RWPE2 (cell line): ENCODE results near the gene OBSCN.
A peak's percentile ranks its signal among the peaks of the same experiment; 100 is the strongest.

Experiments used
- ATAC-seq: fragments of 200-7000 bp; cut with Tn5 transposase; 3 replicates; pipeline ENCODE4 v1.9.1; 2021; ENCODE audit warnings: low read depth
- DNase-seq: peaks from one replicate; pipeline ENCODE4 v3.0.0-alpha.2; 2020; ENCODE audit warnings: low spot score
- H3K27ac ChIP-seq: fragments of 450-650 bp; 2 replicates; pipeline ENCODE4 v1.5.1; 2017; ENCODE audit warnings: mild to moderate bottlenecking; ENCODE audit not compliant: poor library complexity, severe bottlenecking
- H3K27me3 ChIP-seq: fragments of 250-450 bp; sonication (Bioruptor Pico); 2 replicates; pipeline ENCODE4 v1.5.1; 2021; ENCODE audit warnings: mild to moderate bottlenecking, moderate library complexity; ENCODE audit not compliant: insufficient read depth, poor library complexity, severe bottlenecking
- H3K36me3 ChIP-seq: fragments of 250-450 bp; sonication (Bioruptor Pico); 2 replicates; pipeline ENCODE4 v1.5.1; 2020; ENCODE audit warnings: low read depth, mild to moderate bottlenecking, moderate library complexity
- H3K4me1 ChIP-seq: fragments of 250-450 bp; sonication (Bioruptor Pico); 2 replicates; pipeline ENCODE4 v1.5.1; 2021; ENCODE audit warnings: mild to moderate bottlenecking, moderate library complexity; ENCODE audit not compliant: insufficient read depth, poor library complexity, severe bottlenecking
- H3K4me3 ChIP-seq: fragments of 250-450 bp; sonication (Bioruptor Pico); 2 replicates; pipeline ENCODE4 v1.5.1; 2021; ENCODE audit warnings: mild to moderate bottlenecking, moderate library complexity; ENCODE audit not compliant: severe bottlenecking
- H3K9me3 ChIP-seq: fragments of 250-450 bp; sonication (Bioruptor Pico); 2 replicates; pipeline ENCODE4 v1.5.1; 2021; ENCODE audit warnings: mild to moderate bottlenecking, moderate library complexity; ENCODE audit not compliant: severe bottlenecking
- TF ChIP-seq, protein P1 (sequence below): fragments of 450-650 bp; IDR thresholded peaks from one replicate; pipeline ENCODE4 v1.5.1; 2017; ENCODE audit warnings: mild to moderate bottlenecking, moderate library complexity; ENCODE audit not compliant: poor library complexity, severe bottlenecking

OBSCN gene

DNA sequence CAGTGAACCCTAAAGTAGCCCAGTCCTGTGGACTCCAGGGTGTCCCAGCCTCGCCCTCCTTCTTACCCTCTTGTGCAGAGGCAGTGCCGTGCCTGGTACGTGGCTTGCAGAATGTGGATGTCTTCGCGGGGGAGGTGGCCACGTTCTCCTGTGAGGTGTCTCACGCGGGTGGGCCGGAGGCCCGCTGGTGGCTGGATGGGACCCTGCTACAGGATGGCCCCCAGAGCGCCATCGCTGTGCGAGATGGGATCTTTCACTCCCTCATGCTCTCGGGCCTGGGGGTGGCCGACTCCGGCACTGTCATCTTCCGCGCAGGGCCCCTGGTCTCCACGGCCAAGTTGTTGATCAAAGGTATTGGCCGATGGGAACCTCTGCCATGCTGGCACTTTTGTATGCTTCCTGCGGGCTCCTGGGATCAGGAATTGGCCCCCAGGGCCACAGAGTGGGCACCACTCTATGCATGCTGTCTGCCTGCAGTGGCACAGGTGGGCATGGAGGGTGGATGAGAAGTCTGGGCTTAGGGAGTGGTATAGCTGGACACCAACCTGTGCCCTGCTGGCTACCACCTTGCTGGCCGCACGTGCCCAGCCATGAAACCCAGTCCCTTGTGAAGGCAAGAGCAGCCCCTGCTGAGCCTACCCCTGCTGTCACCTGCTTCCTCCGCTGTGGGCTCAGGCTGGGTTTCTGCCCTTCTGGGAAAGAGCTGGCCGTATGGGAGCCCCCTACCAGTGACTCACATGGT, 105.9 kb downstream of the OBSCN start:
- no peak for ATAC-seq
- peak; percentile 9 for DNase-seq
- TF ChIP-seq, protein P1, sequence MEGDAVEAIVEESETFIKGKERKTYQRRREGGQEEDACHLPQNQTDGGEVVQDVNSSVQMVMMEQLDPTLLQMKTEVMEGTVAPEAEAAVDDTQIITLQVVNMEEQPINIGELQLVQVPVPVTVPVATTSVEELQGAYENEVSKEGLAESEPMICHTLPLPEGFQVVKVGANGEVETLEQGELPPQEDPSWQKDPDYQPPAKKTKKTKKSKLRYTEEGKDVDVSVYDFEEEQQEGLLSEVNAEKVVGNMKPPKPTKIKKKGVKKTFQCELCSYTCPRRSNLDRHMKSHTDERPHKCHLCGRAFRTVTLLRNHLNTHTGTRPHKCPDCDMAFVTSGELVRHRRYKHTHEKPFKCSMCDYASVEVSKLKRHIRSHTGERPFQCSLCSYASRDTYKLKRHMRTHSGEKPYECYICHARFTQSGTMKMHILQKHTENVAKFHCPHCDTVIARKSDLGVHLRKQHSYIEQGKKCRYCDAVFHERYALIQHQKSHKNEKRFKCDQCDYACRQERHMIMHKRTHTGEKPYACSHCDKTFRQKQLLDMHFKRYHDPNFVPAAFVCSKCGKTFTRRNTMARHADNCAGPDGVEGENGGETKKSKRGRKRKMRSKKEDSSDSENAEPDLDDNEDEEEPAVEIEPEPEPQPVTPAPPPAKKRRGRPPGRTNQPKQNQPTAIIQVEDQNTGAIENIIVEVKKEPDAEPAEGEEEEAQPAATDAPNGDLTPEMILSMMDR: no peak
- no peaks in the 10 kb centered on the region for H3K9me3 ChIP-seq
- no peaks in the 10 kb centered on the region for H3K36me3 ChIP-seq
- H3K27me3 ChIP-seq: no peaks in the 10 kb centered on the region
- H3K4me3 ChIP-seq: no peak overlapping the region
- H3K4me1 ChIP-seq: no peaks in the 10 kb centered on the region
- H3K27ac ChIP-seq: no peak overlapping the region

DNA sequence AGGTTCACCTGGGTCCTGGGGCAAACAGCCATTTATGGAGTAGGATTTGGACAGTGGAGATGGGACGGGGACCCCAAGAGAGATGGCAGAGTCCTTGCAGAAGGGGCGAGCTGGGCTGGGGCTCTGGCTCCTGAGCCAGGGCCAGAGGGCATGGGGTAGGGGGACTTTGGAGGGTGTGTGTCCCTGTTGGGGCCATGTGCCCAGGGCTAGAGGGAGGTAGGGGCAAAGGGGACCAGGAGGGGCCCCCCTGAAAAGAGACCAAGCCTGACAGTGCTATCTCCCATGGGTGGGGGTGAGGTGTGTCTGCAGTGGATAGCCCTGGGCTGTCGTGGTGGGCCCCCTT, 106.4 kb downstream of the OBSCN start:
- Histone ChIP-seq H3K36me3 (no peaks in the 10 kb centered on the region), H3K4me1 (no peaks in the 10 kb centered on the region), H3K9me3 (no peaks in the 10 kb centered on the region), H3K4me3 (no peak overlapping the region), H3K27ac (no peak overlapping the region), H3K27me3 (no peaks in the 10 kb centered on the region)
- TF ChIP-seq, protein P1: no peak
- no peak for ATAC-seq
- no peak for DNase-seq

DNA sequence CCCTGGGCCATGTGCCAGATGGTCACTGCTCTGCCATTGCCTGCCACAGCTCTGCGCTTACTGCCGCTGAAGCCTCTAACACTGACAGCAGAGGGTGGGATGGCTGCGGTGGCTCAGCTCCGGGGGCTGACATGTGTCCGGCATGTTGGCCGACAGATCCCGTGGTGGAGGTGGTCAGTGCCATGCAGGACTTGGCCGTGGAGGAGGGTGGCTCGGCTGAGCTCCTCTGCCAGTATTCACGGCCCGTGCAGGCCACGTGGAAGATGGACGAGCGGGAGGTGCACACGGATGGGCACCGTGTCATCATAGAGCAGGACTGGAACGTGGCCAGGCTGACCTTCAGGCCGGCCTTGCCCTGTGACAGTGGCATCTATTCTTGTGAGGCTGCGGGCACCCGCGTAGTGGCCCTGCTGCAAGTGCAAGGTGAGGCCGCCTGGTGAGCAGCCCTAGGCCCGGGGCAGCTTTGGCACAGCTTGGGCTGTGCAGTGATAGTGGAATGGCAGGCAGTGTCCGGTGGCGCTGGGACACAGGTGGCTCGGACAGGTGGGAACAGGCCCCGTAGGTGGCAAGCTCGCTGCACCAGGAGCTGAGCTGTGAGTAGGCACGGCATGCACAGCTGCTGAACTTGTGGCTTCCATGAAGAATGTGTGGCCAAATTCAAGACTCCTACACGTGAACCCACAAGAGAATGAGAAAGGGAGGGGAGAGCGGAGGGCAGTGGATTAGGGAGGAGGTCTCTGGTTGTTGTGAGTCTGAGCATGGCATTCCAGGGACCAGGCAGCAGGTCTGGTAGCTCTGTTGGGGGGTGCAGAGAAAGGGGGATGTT, 107.0 kb downstream of the OBSCN start:
- Histone ChIP-seq H3K4me3 (no peak overlapping the region), H3K9me3 (no peaks in the 10 kb centered on the region), H3K27me3 (no peaks in the 10 kb centered on the region), H3K4me1 (no peaks in the 10 kb centered on the region), H3K36me3 (no peaks in the 10 kb centered on the region), H3K27ac (no peak overlapping the region)
- ATAC-seq (no peak), DNase-seq (peak; percentile 16)
- TF ChIP-seq, protein P1: no peak

DNA sequence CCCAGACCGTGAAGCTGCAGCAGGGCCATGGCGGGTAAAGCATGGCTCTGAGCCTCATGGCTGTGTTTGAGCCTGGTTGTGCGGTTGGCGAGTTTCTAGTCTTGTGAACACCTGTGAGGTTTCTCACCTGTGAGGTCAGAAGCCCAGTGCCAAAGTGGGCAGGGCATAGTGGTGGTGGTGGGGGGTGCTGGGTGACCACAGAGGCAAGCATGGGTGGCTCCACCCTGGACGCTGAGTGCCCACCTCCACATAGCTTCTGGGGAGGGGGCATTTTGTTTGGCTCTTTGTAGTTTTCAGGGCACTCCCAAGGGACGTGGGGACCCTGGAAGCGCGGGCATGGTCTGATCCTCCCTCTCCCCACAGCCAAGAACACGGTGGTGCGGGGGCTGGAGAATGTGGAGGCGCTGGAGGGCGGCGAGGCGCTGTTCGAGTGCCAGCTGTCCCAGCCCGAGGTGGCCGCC, 107.7 kb downstream of the OBSCN start:
- TF ChIP-seq, protein P1: no peak
- Histone ChIP-seq H3K27ac (no peak overlapping the region), H3K4me1 (no peaks in the 10 kb centered on the region), H3K27me3 (no peaks in the 10 kb centered on the region), H3K36me3 (no peaks in the 10 kb centered on the region), H3K4me3 (no peak overlapping the region), H3K9me3 (no peaks in the 10 kb centered on the region)
- ATAC-seq: no peak
- DNase-seq: peak; percentile 17
